Stomach (tissue), 9 donors: ENCODE data around the gene IL13. TPM values are rescaled to one million over a fixed set of nuclear protein-coding genes. Genes with fewer than 3 reads are reported as not detected.
A peak's percentile ranks its signal among the peaks of the same experiment; 100 is the strongest.

Experiments used
- DNase-seq, 2 donors: peaks; one replicate each; pipeline versions ENCODE4 v3.0.0 to v3.0.0-alpha.2; 2013 to 2019
- H3K27ac ChIP-seq, 5 donors: fragments of 200-600 bp in 4 of 5; sonication (generic) in 4 of 5; one replicate each; pipeline ENCODE4 v1.5.1; 2013 to 2019; ENCODE audit warnings: mild to moderate bottlenecking in 1 of 5, moderate library complexity in 1 of 5
- H3K27me3 ChIP-seq, 3 donors: fragments of 200-600 bp; sonication (generic); one replicate each; pipeline ENCODE4 v1.5.1; 2017 to 2019; ENCODE audit warnings: mixed run types in 1 of 3
- H3K36me3 ChIP-seq, 4 donors: fragments of 200-600 bp; sonication (generic); 1 replicate in 3 of 4; 2 replicates in 1 of 4; pipeline ENCODE4 v1.5.1; 2016 to 2019
- H3K4me1 ChIP-seq, 4 donors: fragments of 200-600 bp; sonication (generic); one replicate each; pipeline ENCODE4 v1.5.1; 2016 to 2019
- H3K4me3 ChIP-seq, 4 donors: fragments of 200-600 bp; sonication (generic) in 3 of 4; one replicate each; pipeline ENCODE4 v1.5.1; 2016 to 2019; ENCODE audit warnings: mild to moderate bottlenecking in 1 of 4
- H3K9me3 ChIP-seq, 4 donors: fragments of 200-600 bp; sonication (generic); one replicate each; pipeline ENCODE4 v1.5.1; 2016 to 2019
- EP300 ChIP-seq: sonication (generic); formaldehyde crosslinking; IDR thresholded peaks from one replicate; pipeline ENCODE4 v1.6.1; 2017; ENCODE audit warnings: antibody characterized with exemption
- POLR2A ChIP-seq, 4 donors: fragments of 450-650 bp; IDR thresholded peaks; one replicate each; pipeline ENCODE4 v1.6.1; 2016; ENCODE audit warnings: antibody characterized with exemption in 4 of 4, control low read depth in 2 of 4, mild to moderate bottlenecking in 1 of 4, moderate library complexity in 1 of 4
- POLR2AphosphoS5 ChIP-seq, 3 donors: sonication (generic); formaldehyde crosslinking; IDR thresholded peaks; one replicate each; pipeline ENCODE4 v1.6.1; 2016; ENCODE audit warnings: antibody characterized with exemption in 3 of 3
- WGBS, 5 donors: extraction: QIAGEN DNeasy Blood & Tissue Kit in 3 of 5; methylation state at CpG; one replicate each; pipeline versions ENCODE4 v1.1.5 to v1.1.7; 2013 to 2018; 5-methylcytosine and 5-hydroxymethylcytosine counted together
- intact Hi-C: fragments of 100-400 bp; cut with DNase I; formaldehyde crosslinking; loops from one replicate; pipeline ENCODE4 v1.15.1; 2023; ENCODE audit warnings: low total_unique reads
- polyA plus RNA-seq, 3 donors: library from polyadenylated mRNA; stranded (reverse); fragments of 200-250 nt; gene quantifications; one replicate each; pipeline ENCODE4 v1.2.3, GENCODE V29; 2013
- total RNA-seq, 5 donors: library from RNA; depleted of rRNA; stranded (reverse); fragments of >200 nt; gene quantifications; one replicate each; pipeline versions ENCODE4 v1.1.0 to v1.2.3, GENCODE V29; 2014 to 2016
- TF ChIP-seq, protein P1 (sequence below), 7 experiments: fragments of 450-650 bp in 4 of 7; fragments of 200-600 bp in 3 of 7; sonication (generic) in 3 of 7; IDR thresholded peaks; one replicate each; pipeline ENCODE4 v1.5.1; 2016 to 2019; ENCODE audit warnings: antibody characterized with exemption in 7 of 7, control low read depth in 2 of 7, mild to moderate bottlenecking in 1 of 7
- donor health status: healthy with polysubstance abuse.
- donor health status: Bipolar disorder and iron deficiency.
- donor health status: healthy.

IL13 gene
- total and polyA plus RNA-seq, 8 donors = 0.55 TPM; not detected in 7

GRCh38 chr5:132647473-132647872, 10.5 kb upstream of the IL13 start:
- Histone ChIP-seq H3K9me3 (peaks cover 0 to 18% (median 5%) of the 10 kb centered on the region in 4 donors), H3K4me1 (peaks cover 0 to 12% (median 6%) of the 10 kb centered on the region in 4 donors), H3K27me3 (no peaks in the 10 kb centered on the region), H3K27ac (peak overlapping the region in 4 of 5 donors; percentile 56 to 78 (median 66)), H3K4me3 (no peak overlapping the region), H3K36me3 (peaks cover 5 to 13% (median 10%) of the 10 kb centered on the region in 4 donors)
- TF ChIP-seq, protein P1, sequence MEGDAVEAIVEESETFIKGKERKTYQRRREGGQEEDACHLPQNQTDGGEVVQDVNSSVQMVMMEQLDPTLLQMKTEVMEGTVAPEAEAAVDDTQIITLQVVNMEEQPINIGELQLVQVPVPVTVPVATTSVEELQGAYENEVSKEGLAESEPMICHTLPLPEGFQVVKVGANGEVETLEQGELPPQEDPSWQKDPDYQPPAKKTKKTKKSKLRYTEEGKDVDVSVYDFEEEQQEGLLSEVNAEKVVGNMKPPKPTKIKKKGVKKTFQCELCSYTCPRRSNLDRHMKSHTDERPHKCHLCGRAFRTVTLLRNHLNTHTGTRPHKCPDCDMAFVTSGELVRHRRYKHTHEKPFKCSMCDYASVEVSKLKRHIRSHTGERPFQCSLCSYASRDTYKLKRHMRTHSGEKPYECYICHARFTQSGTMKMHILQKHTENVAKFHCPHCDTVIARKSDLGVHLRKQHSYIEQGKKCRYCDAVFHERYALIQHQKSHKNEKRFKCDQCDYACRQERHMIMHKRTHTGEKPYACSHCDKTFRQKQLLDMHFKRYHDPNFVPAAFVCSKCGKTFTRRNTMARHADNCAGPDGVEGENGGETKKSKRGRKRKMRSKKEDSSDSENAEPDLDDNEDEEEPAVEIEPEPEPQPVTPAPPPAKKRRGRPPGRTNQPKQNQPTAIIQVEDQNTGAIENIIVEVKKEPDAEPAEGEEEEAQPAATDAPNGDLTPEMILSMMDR (IDR thresholded peaks at IDR 0.05) = no peak
- TF ChIP-seq EP300 = no peak
- no peak for TF ChIP-seq POLR2A (IDR thresholded peaks at IDR 0.05)
- no peak for TF ChIP-seq POLR2AphosphoS5 (IDR thresholded peaks at IDR 0.05)
- intact Hi-C loops = no loop called here
- no peak for DNase-seq
- WGBS, 5 donors = 42 to 70% (median 53%) methylated on average over 2 of the region's 2 CpGs

DNA sequence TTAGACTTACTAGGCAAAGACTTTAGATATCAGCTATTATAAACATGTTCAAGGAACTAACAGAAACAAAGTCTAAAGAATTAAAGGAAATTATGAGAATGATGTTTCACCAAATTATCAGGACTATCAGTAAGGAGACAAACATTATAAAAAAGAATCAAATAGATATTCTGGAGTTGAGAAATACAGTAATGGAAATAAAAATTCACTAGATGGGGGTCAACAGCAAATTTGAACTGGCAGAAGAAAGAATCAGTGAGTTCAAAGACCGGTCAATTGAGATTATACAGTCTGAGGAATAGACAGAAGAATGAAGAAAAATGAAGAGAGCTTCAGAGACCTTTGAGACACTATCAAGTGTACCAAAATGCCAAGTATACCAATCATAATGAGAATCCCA, 9.6 kb upstream of the IL13 start:
- Histone ChIP-seq H3K4me3 (no peak overlapping the region), H3K27ac (peak overlapping the region in 1 of 5 donors; percentile 71), H3K27me3 (peaks cover 0 to 2% (median 0%) of the 10 kb centered on the region in 3 donors), H3K9me3 (peaks cover 0 to 18% (median 5%) of the 10 kb centered on the region in 4 donors), H3K36me3 (peaks cover under 1 to 4% (median under 1%) of the 10 kb centered on the region in 4 donors), H3K4me1 (peaks cover 0 to 12% (median 6%) of the 10 kb centered on the region in 4 donors)
- DNase-seq = no peak
- intact Hi-C loops = no loop called here
- TF ChIP-seq POLR2A (IDR thresholded peaks at IDR 0.05) = no peak
- TF ChIP-seq POLR2AphosphoS5 (IDR thresholded peaks at IDR 0.05) = no peak
- no peak for TF ChIP-seq EP300
- TF ChIP-seq, protein P1 (IDR thresholded peaks at IDR 0.05) = no peak
- 97 to 100% (median 97%) methylated on average over 1 of the region's 1 CpG for WGBS, 5 donors

GRCh38 chr5:132651838-132652469, 6.0 kb upstream of the IL13 start:
- peaks cover 0 to 18% (median 5%) of the 10 kb centered on the region in 4 donors for H3K9me3 ChIP-seq
- H3K36me3 ChIP-seq = no peaks in the 10 kb centered on the region
- TF ChIP-seq POLR2A (IDR thresholded peaks at IDR 0.05) = no peak
- peak in 2 of 3 donors; percentile 29 to 48 for TF ChIP-seq POLR2AphosphoS5 (IDR thresholded peaks at IDR 0.05)
- TF ChIP-seq, protein P1 (IDR thresholded peaks at IDR 0.05) = no peak
- H3K27ac ChIP-seq = peak overlapping the region in 2 of 5 donors; percentile 28 to 54
- H3K4me1 ChIP-seq = peaks cover 14 to 22% (median 17%) of the 10 kb centered on the region in 4 donors
- no peak overlapping the region for H3K4me3 ChIP-seq
- 36 to 55% (median 52%) methylated on average over 4 of the region's 4 CpGs for WGBS, 5 donors
- DNase-seq = peak; percentile 32 to 46
- peaks cover 3 to 35% (median 23%) of the 10 kb centered on the region in 3 donors for H3K27me3 ChIP-seq
- intact Hi-C loops = no loop called here

DNA sequence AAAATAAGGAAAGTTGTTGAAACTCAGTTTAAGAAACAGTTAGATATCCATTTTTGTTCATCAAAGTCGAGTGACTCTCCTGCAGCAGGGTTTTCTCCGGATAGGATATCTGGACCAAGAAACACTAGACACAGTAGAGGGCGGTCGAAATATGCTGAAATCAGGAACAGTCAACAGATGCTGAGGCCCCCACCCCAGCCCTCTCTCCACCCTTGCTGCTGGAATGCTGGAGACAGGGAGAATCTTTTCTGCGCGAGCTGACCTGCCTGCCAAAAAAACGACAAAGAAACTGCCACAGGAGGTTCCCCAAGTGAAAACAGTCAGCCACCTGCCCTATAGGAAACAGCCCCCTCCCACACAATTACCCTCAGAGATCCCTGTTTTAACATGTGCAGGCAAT, 4.3 kb upstream of the IL13 start:
- Histone ChIP-seq H3K27ac (no peak overlapping the region), H3K4me3 (no peak overlapping the region), H3K4me1 (peaks cover 14 to 15% (median 14%) of the 10 kb centered on the region in 4 donors), H3K27me3 (peaks cover 3 to 43% (median 25%) of the 10 kb centered on the region in 3 donors), H3K36me3 (no peaks in the 10 kb centered on the region), H3K9me3 (peaks cover 0 to 5% (median 0%) of the 10 kb centered on the region in 4 donors)
- peak in 1 of 2 donors; percentile 19 for DNase-seq
- intact Hi-C loops = no loop called here
- 43 to 49% (median 48%) methylated on average over 7 of the region's 7 CpGs for WGBS, 5 donors
- TF ChIP-seq EP300 = no peak
- no peak for TF ChIP-seq POLR2AphosphoS5 (IDR thresholded peaks at IDR 0.05)
- TF ChIP-seq POLR2A (IDR thresholded peaks at IDR 0.05) = no peak
- TF ChIP-seq, protein P1 (IDR thresholded peaks at IDR 0.05) = no peak
